GM06990 (cell line): ENCODE data around the gene KRTAP12-1.
"Not testable (repeated sequence)": the region's sequence is repeated elsewhere in the genome, so short reads cannot be mapped to it uniquely, and the experiment has no call there.

Experiments used
- DNase-seq: peaks from one replicate; pipeline ENCODE4 v3.0.0-alpha.2; 2011; ENCODE audit not compliant: insufficient read length; ENCODE audit errors: extremely low read depth
- H3K27me3 ChIP-seq: replicated peaks from 2 replicates; pipeline ENCODE4 v1.6.0; 2011; ENCODE audit warnings: low read length; ENCODE audit not compliant: control insufficient read depth, insufficient read depth
- H3K36me3 ChIP-seq: 2 replicates; pipeline ENCODE4 v1.5.1; 2011; ENCODE audit warnings: low read length; ENCODE audit not compliant: control insufficient read depth, insufficient read depth
- H3K4me3 ChIP-seq: replicated peaks from 2 replicates; pipeline ENCODE4 v1.5.1; 2011; ENCODE audit warnings: low read depth, mild to moderate bottlenecking, control low read depth, low read length
- CTCF ChIP-seq: IDR thresholded peaks from 2 replicates; pipeline ENCODE4 v1.5.1; 2011; ENCODE audit warnings: low read length, control low read depth, mild to moderate bottlenecking, inconsistent platforms; ENCODE audit not compliant: insufficient read depth, poor library complexity, severe bottlenecking

Gene KRTAP12-1

GRCh38 chr21:44648557-44649311 lies 33.2 kb downstream of the KRTAP12-1 start:
- DNase-seq, result no peak
- no peak for TF ChIP-seq CTCF
- no peak overlapping the region for H3K4me3 ChIP-seq
- no peaks in the 10 kb centered on the region for H3K36me3 ChIP-seq
- no peaks in the 10 kb centered on the region for H3K27me3 ChIP-seq

- DNase-seq, result no peak
- H3K4me3 ChIP-seq, result no peak overlapping the region
- no peak for TF ChIP-seq CTCF
- no peaks in the 10 kb centered on the region for H3K36me3 ChIP-seq
- no peaks in the 10 kb centered on the region for H3K27me3 ChIP-seq
Observed at GRCh38 chr21:44647222-44647552, 34.8 kb downstream of the KRTAP12-1 start.

- not testable (repeated sequence) for H3K4me3 ChIP-seq, DNase-seq, H3K27me3 ChIP-seq, H3K36me3 ChIP-seq
Observed at GRCh38 chr21:44646366-44647221, 35.4 kb downstream of the KRTAP12-1 start, which contains the start of gene KRTAP10-11. Gene KRTAP10-11, plus strand, starts transcription at chr21:44646414. Its CDS starts 45 bp downstream, at chr21:44646459.

- no peak for DNase-seq
- no peak for TF ChIP-seq CTCF
- H3K27me3 ChIP-seq, result no peaks in the 10 kb centered on the region
- H3K4me3 ChIP-seq, result no peak overlapping the region
- no peaks in the 10 kb centered on the region for H3K36me3 ChIP-seq
Observed at GRCh38 chr21:44644878-44645277, 37.1 kb downstream of the KRTAP12-1 start.

- Histone ChIP-seq H3K36me3 (no peaks in the 10 kb centered on the region), H3K27me3 (no peaks in the 10 kb centered on the region), H3K4me3 (no peak overlapping the region)
- DNase-seq, result no peak
- no peak for TF ChIP-seq CTCF
Observed at GRCh38 chr21:44643741-44644310, 38.1 kb downstream of the KRTAP12-1 start.

GRCh38 chr21:44640761-44641160 lies 41.2 kb downstream of the KRTAP12-1 start:
- Histone ChIP-seq H3K27me3 (no peaks in the 10 kb centered on the region), H3K4me3 (no peak overlapping the region), H3K36me3 (no peaks in the 10 kb centered on the region)
- no peak for DNase-seq
- no peak for TF ChIP-seq CTCF
